ENCODE measurements around the gene ANKEF1.

The ANKEF1 gene

DNA sequence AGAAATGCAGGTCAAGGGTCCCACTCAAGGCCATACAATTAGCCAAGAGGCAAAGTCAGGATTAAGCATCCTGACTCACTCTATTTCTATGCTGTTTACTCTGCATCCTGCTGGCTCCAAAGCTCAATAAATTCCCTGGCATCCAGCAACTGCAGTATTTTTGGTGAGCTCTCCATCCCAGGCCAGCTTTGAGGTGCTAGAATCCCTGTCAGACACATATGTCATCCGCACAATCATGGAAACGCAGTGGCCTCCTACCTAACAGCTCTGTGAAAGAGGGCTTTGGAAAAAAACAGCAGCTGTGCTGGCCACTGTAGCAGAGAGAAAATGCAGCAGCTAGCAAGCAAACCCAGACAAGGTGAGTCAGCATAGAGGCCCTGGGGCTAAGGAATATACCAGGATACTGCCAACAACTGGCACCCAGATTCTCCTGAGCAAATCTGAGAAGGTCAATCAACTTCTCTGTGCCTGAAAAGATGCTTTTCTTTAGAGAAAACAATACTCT, 58.4 kb downstream of the ANKEF1 start:
- no peaks in the 10 kb centered on the region for H3K36me3 ChIP-seq
- H3K27ac ChIP-seq = no peak overlapping the region
- no peak for DNase-seq
- no peaks in the 10 kb centered on the region for H3K9me3 ChIP-seq (ENCODE audit: severe bottlenecking)
- H3K4me3 ChIP-seq (ENCODE audit: low read depth, low read length) = no peak overlapping the region
- no peaks in the 10 kb centered on the region for H3K27me3 ChIP-seq (ENCODE audit: insufficient read depth, low read depth, severe bottlenecking)
- TF ChIP-seq, protein P1, sequence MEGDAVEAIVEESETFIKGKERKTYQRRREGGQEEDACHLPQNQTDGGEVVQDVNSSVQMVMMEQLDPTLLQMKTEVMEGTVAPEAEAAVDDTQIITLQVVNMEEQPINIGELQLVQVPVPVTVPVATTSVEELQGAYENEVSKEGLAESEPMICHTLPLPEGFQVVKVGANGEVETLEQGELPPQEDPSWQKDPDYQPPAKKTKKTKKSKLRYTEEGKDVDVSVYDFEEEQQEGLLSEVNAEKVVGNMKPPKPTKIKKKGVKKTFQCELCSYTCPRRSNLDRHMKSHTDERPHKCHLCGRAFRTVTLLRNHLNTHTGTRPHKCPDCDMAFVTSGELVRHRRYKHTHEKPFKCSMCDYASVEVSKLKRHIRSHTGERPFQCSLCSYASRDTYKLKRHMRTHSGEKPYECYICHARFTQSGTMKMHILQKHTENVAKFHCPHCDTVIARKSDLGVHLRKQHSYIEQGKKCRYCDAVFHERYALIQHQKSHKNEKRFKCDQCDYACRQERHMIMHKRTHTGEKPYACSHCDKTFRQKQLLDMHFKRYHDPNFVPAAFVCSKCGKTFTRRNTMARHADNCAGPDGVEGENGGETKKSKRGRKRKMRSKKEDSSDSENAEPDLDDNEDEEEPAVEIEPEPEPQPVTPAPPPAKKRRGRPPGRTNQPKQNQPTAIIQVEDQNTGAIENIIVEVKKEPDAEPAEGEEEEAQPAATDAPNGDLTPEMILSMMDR (IDR thresholded peaks at IDR 0.05; ENCODE audit: low read depth, low read length) = no peak

GRCh38 chr20:10094566-10095173, 59.9 kb downstream of the ANKEF1 start:
- DNase-seq = no peak
- Histone ChIP-seq H3K9me3 (ENCODE audit: severe bottlenecking) (no peaks in the 10 kb centered on the region), H3K4me3 (ENCODE audit: low read depth, low read length) (no peak overlapping the region), H3K36me3 (no peaks in the 10 kb centered on the region), H3K27ac (no peak overlapping the region), H3K27me3 (ENCODE audit: insufficient read depth, low read depth, severe bottlenecking) (no peaks in the 10 kb centered on the region)
- TF ChIP-seq, protein P1 (IDR thresholded peaks at IDR 0.05; ENCODE audit: low read depth, low read length) = no peak

DNA sequence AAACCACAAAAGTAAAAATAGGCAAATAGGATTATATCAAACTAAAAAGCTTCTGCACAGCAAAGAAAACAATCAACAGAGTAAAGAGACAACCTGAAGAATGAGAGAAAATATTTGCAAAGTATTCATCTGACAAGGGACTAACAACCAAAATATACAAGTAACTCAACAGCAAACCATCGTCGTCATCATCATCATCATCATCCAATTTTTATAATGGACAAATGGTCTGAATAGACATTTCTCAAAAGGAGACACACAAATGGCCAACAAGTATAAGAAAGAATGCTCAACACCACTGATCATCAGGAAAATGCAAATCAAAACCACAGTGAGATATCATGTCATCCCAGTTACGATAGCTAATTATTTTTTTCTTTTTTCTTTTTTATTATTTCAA, 62.0 kb downstream of the ANKEF1 start:
- H3K27me3 ChIP-seq (ENCODE audit: insufficient read depth, low read depth, severe bottlenecking) = no peaks in the 10 kb centered on the region
- DNase-seq = no peak
- H3K36me3 ChIP-seq = no peaks in the 10 kb centered on the region
- H3K4me3 ChIP-seq (ENCODE audit: low read depth, low read length) = no peak overlapping the region
- no peak overlapping the region for H3K27ac ChIP-seq
- TF ChIP-seq, protein P1 (IDR thresholded peaks at IDR 0.05; ENCODE audit: low read depth, low read length) = no peak
- H3K9me3 ChIP-seq (ENCODE audit: severe bottlenecking) = no peaks in the 10 kb centered on the region

DNA sequence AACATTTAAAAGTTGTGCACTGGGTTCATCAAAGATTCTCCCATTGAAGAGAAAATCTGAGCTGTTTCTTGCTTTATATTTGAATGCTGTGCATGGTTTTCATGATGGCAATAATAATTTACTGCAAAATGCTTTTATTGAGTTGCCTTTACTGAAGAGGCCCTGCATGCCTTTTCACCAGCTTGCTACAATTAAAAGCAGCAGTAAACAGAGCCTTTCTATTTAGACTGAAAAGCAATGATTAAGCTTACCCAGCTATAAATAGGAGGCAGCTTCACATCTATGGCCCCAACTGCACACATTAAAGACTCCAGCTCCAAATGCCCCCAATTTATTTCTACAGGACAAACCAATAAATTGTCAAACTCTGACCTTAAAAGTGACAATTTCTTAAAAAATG, 70.3 kb downstream of the ANKEF1 start:
- H3K27ac ChIP-seq = no peak overlapping the region
- no peaks in the 10 kb centered on the region for H3K9me3 ChIP-seq (ENCODE audit: severe bottlenecking)
- DNase-seq = no peak
- no peaks in the 10 kb centered on the region for H3K36me3 ChIP-seq
- H3K27me3 ChIP-seq (ENCODE audit: insufficient read depth, low read depth, severe bottlenecking) = no peaks in the 10 kb centered on the region
- H3K4me3 ChIP-seq (ENCODE audit: low read depth, low read length) = no peak overlapping the region
- TF ChIP-seq, protein P1 (IDR thresholded peaks at IDR 0.05; ENCODE audit: low read depth, low read length) = no peak
